Nephron progenitor cell (in vitro differentiated cells): ENCODE measurements around the gene WIPF2.

Experiments
- DNase-seq: peaks from one replicate; pipeline ENCODE4 v3.0.0; 2021
- H3K27ac Mint-ChIP-seq: 2 replicates; pipeline ENCODE4 v1.8.0; 2021; ENCODE audit warnings: mild to moderate bottlenecking, moderate library complexity, mixed read lengths
- H3K27me3 Mint-ChIP-seq: 2 replicates; pipeline ENCODE4 v1.8.0; 2021; ENCODE audit warnings: mild to moderate bottlenecking, low read depth, mixed read lengths; ENCODE audit not compliant: poor library complexity
- H3K36me3 Mint-ChIP-seq: 2 replicates; pipeline ENCODE4 v1.8.0; 2021; ENCODE audit warnings: low read depth, mixed read lengths
- H3K4me1 Mint-ChIP-seq: 2 replicates; pipeline ENCODE4 v1.8.0; 2021; ENCODE audit warnings: mixed read lengths
- H3K4me3 Mint-ChIP-seq: 2 replicates; pipeline ENCODE4 v1.8.0; 2021; ENCODE audit warnings: mild to moderate bottlenecking, moderate library complexity, mixed read lengths
- H3K9me3 Mint-ChIP-seq: 2 replicates; pipeline ENCODE4 v1.8.0; 2021; ENCODE audit warnings: mild to moderate bottlenecking, moderate library complexity, mixed read lengths
- CTCF ChIP-seq: fragments of 200-600 bp; sonication (generic); IDR thresholded peaks from 2 replicates; pipeline ENCODE4 v1.5.0; 2021; ENCODE audit warnings: antibody characterized with exemption

WIPF2 gene

GRCh38 chr17:40218740-40219593 is at the start of gene WIPF2:
TSS of gene WIPF2 (plus strand) at chr17:40219304. CDS start at chr17:40256460, 37,156 bp downstream.
- no peaks in the 10 kb centered on the region for H3K9me3 Mint-ChIP-seq
- peaks cover 4% of the 10 kb centered on the region for H3K36me3 Mint-ChIP-seq
- peaks cover 36% of the 10 kb centered on the region for H3K4me1 Mint-ChIP-seq
- peak within 1 kb of the TSS; percentile 99 for H3K27ac Mint-ChIP-seq
- DNase-seq: peak; percentile 98
- peaks cover 2% of the 10 kb centered on the region for H3K27me3 Mint-ChIP-seq
- peak within 1 kb of the TSS; percentile 96 for H3K4me3 Mint-ChIP-seq
- peak; percentile 71 for TF ChIP-seq CTCF

GRCh38 chr17:40170325-40170724 is 48.8 kb upstream of the WIPF2 start:
- no peaks in the 10 kb centered on the region for H3K9me3 Mint-ChIP-seq
- H3K36me3 Mint-ChIP-seq: peaks cover 92% of the 10 kb centered on the region
- H3K27me3 Mint-ChIP-seq: no peaks in the 10 kb centered on the region
- TF ChIP-seq CTCF: no peak
- no peak overlapping the region for H3K27ac Mint-ChIP-seq
- peaks cover 10% of the 10 kb centered on the region for H3K4me1 Mint-ChIP-seq
- no peak overlapping the region for H3K4me3 Mint-ChIP-seq
- no peak for DNase-seq

GRCh38 chr17:40171750-40172149 is 47.4 kb upstream of the WIPF2 start:
- no peaks in the 10 kb centered on the region for H3K9me3 Mint-ChIP-seq
- DNase-seq: no peak
- TF ChIP-seq CTCF: no peak
- no peak overlapping the region for H3K4me3 Mint-ChIP-seq
- H3K27me3 Mint-ChIP-seq: no peaks in the 10 kb centered on the region
- H3K27ac Mint-ChIP-seq: no peak overlapping the region
- peaks cover 88% of the 10 kb centered on the region for H3K36me3 Mint-ChIP-seq
- peaks cover 19% of the 10 kb centered on the region for H3K4me1 Mint-ChIP-seq

GRCh38 chr17:40173091-40173777 is 45.9 kb upstream of the WIPF2 start:
- Mint-ChIP-seq H3K27me3 (no peaks in the 10 kb centered on the region), H3K4me3 (no peak overlapping the region), H3K9me3 (no peaks in the 10 kb centered on the region), H3K4me1 (peaks cover 23% of the 10 kb centered on the region), H3K27ac (no peak overlapping the region), H3K36me3 (peaks cover 78% of the 10 kb centered on the region)
- no peak for TF ChIP-seq CTCF
- DNase-seq: no peak

- H3K27ac Mint-ChIP-seq: peak overlapping the region; percentile 45
- H3K4me1 Mint-ChIP-seq: peaks cover 26% of the 10 kb centered on the region
- no peaks in the 10 kb centered on the region for H3K9me3 Mint-ChIP-seq
- peaks cover 73% of the 10 kb centered on the region for H3K36me3 Mint-ChIP-seq
- TF ChIP-seq CTCF: no peak
- H3K27me3 Mint-ChIP-seq: no peaks in the 10 kb centered on the region
- no peak overlapping the region for H3K4me3 Mint-ChIP-seq
- no peak for DNase-seq
Observed at GRCh38 chr17:40173778-40174135, 45.3 kb upstream of the WIPF2 start.
